ENCODE results near the gene GNAZ.

DNA sequence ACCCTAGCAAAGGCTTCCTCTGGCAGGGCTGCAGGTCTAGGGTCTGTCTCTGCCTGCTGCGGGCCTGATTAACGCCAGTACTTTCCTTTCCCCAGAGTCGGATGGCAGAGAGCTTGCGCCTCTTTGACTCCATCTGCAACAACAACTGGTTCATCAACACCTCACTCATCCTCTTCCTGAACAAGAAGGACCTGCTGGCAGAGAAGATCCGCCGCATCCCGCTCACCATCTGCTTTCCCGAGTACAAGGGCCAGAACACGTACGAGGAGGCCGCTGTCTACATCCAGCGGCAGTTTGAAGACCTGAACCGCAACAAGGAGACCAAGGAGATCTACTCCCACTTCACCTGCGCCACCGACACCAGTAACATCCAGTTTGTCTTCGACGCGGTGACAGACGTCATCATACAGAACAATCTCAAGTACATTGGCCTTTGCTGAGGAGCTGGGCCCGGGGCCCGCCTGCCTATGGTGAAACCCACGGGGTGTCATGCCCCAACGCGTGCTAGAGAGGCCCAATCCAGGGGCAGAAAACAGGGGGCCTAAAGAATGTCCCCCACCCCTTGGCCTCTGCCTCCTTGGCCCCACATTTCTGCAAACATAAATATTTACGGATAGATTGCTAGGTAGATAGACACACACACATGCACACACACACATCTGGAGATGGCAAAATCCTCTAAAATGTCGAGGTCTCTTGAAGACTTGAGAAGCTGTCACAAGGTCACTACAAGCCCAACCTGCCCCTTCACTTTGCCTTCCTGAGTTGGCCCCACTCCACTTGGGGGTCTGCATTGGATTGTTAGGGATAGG lies 52.9 kb downstream of the GNAZ start:
- TF ChIP-seq CTCF (IDR thresholded peaks at IDR 0.05; ENCODE audit: low read length) (no peak), EZH2 (optimal IDR thresholded peaks at IDR 0.05; ENCODE audit: low read depth, low read length) (no peak), EZH2phosphoT487 (IDR thresholded peaks at IDR 0.05; ENCODE audit: low read length) (no peak)
